Measurements from ENCODE around the gene CAPG. TPM values are rescaled to one million over a fixed set of nuclear protein-coding genes. Genes with fewer than 3 reads are reported as not detected.

The CAPG gene
- total RNA-seq, 1 donor from 2014 or later = 60.7 TPM

Other genes with a start within 250 kb of the CAPG start
- 109 TPM for gene TGOLN2, start 82.4 kb downstream of the CAPG start, total RNA-seq
- gene RETSAT, start 55.8 kb downstream of the CAPG start, total RNA-seq = 42.8 TPM
- 29.6 TPM for gene ELMOD3, start 55.6 kb downstream of the CAPG start, total RNA-seq
- gene SH2D6, start 8.3 kb upstream of the CAPG start, total RNA-seq = 0.40 TPM
- 168 TPM for gene MAT2A, start 128.8 kb upstream of the CAPG start, total RNA-seq
- 36.6 TPM for gene GGCX, start 151.1 kb upstream of the CAPG start, total RNA-seq
- gene VAMP8, start 167.2 kb upstream of the CAPG start, total RNA-seq = 31.1 TPM
- 71.2 TPM for gene VAMP5, start 174.1 kb upstream of the CAPG start, total RNA-seq
- gene RNF181, start 185.4 kb upstream of the CAPG start, total RNA-seq = 71.2 TPM
- 15.8 TPM for gene TMEM150A, start 192.3 kb upstream of the CAPG start, total RNA-seq
- 41.6 TPM for gene C2orf68, start 201.7 kb upstream of the CAPG start, total RNA-seq
- 34.2 TPM for gene USP39, start 205.8 kb upstream of the CAPG start, total RNA-seq

Measured in sciatic nerve (tissue), 1 donor.